GM12878 (cell line): Measurements from ENCODE around the gene RAD21L1. TPM values are rescaled to one million over a fixed set of nuclear protein-coding genes. Genes with fewer than 3 reads are reported as not detected.

Experiments
- ATAC-seq: fragments of 200-7000 bp; cut with Tn5 transposase; 3 replicates; pipeline ENCODE4 v1.9.1; 2020; ENCODE audit warnings: mild to moderate bottlenecking, moderate library complexity
- BruUV-seq: library from RNA; stranded (reverse); fragments of 400-500 nt; replicated peaks from 2 replicates; lab custom pipeline; 2021; lab: Mats Ljungman, UMichigan
- CTCF ChIA-PET: fragments of 300-600 bp; sonication (Branson Sonifier 250); formaldehyde crosslinking; extraction: SDS; loops from one replicate; lab custom pipeline; 2021; ENCODE audit warnings: inconsistent platforms; lab: Yijun Ruan, JAX
- POLR2A ChIA-PET: fragments of 350-600 bp; formaldehyde crosslinking; extraction: SDS; loops from one replicate; lab custom pipeline; 2021; ENCODE audit warnings: inconsistent platforms; lab: Charles Lee
- RAD21 ChIA-PET: fragments of 300-600 bp; sonication (Branson Sonifier 250); formaldehyde crosslinking; loops from one replicate; lab custom pipeline; 2023; ENCODE audit warnings: antibody characterized with exemption; ENCODE audit not compliant: unreplicated experiment; lab: Charles Lee
- SMC1A ChIA-PET: fragments of 300-600 bp; sonication (Branson Sonifier 250); formaldehyde crosslinking; loops from one replicate; lab custom pipeline; 2023; ENCODE audit not compliant: unreplicated experiment, uncharacterized antibody; lab: Charles Lee
- DNase-seq: peaks from one replicate; pipeline ENCODE4 v3.0.0-alpha.2; 2011; ENCODE audit warnings: low read depth, low spot score
- FAIRE-seq: peaks from 3 replicates; lab custom pipeline; 2011; peaks lifted over from hg19 to GRCh38; lab: Jason Lieb, UNC
- H2AFZ ChIP-seq: 2 replicates; pipeline ENCODE4 v1.6.0; 2011; ENCODE audit warnings: low read depth, low read length, control low read depth; ENCODE audit not compliant: control insufficient read depth
- H3K27ac ChIP-seq: 2 replicates; pipeline ENCODE4 v1.5.1; 2011; ENCODE audit warnings: control low read depth; ENCODE audit not compliant: control insufficient read depth, insufficient read depth
- H3K27me3 ChIP-seq, 2 experiments: replicated peaks in 1 of 2; 2 replicates each; pipeline versions ENCODE4 v1.6.0 to v1.6.1; 2011; ENCODE audit warnings: low read length in 1 of 2; ENCODE audit not compliant: control insufficient read depth in 2 of 2, insufficient read depth in 2 of 2
- H3K36me3 ChIP-seq, 2 experiments: 2 replicates each; pipeline ENCODE4 v1.5.1; 2011; ENCODE audit warnings: low read length in 1 of 2; ENCODE audit not compliant: control insufficient read depth in 2 of 2, insufficient read depth in 2 of 2
- H3K4me1 ChIP-seq: 2 replicates; pipeline ENCODE4 v1.6.1; 2011; ENCODE audit warnings: mild to moderate bottlenecking, low read length, moderate library complexity, mixed read lengths; ENCODE audit not compliant: control insufficient read depth, insufficient read depth
- H3K4me2 ChIP-seq: 2 replicates; pipeline ENCODE4 v1.6.0; 2011; ENCODE audit warnings: control low read depth; ENCODE audit not compliant: control insufficient read depth, insufficient read depth
- H3K4me3 ChIP-seq: fragments of 200-600 bp; sonication (generic); 2 replicates; pipeline ENCODE4 v1.5.1; 2016
- H3K79me2 ChIP-seq: 2 replicates; pipeline ENCODE4 v1.6.0; 2011; ENCODE audit warnings: low read length; ENCODE audit not compliant: control insufficient read depth, insufficient read depth
- H3K9ac ChIP-seq: 2 replicates; pipeline ENCODE4 v1.8.0; 2011; ENCODE audit warnings: low read length, control low read depth, mixed read lengths; ENCODE audit not compliant: control insufficient read depth, insufficient read depth
- H3K9me3 ChIP-seq: replicated peaks from 3 replicates; pipeline ENCODE4 v1.5.1; 2011; ENCODE audit warnings: mild to moderate bottlenecking, low read length; ENCODE audit not compliant: control insufficient read depth, insufficient read depth
- H4K20me1 ChIP-seq: 2 replicates; pipeline ENCODE4 v1.6.0; 2011; ENCODE audit not compliant: control insufficient read depth, insufficient read depth
- FOS ChIP-seq: IDR thresholded peaks from 3 replicates; pipeline ENCODE4 v1.6.1; 2011; ENCODE audit warnings: borderline replicate concordance; ENCODE audit not compliant: insufficient read length; ENCODE audit errors: extremely low read depth
- IKZF1 ChIP-seq: fragments of 450-650 bp; conservative IDR thresholded peaks from 2 replicates; pipeline ENCODE4 v1.6.1; 2017; ENCODE audit warnings: antibody characterized with exemption, mild to moderate bottlenecking
- MYC ChIP-seq: IDR thresholded peaks from 2 replicates; pipeline ENCODE4 v1.6.1; 2011; ENCODE audit warnings: mild to moderate bottlenecking, low read length, moderate library complexity, inconsistent platforms; ENCODE audit not compliant: insufficient read depth, insufficient replicate concordance, insufficient read length, severe bottlenecking
- RBBP5 ChIP-seq: fragments of 200-600 bp; sonication (generic); conservative IDR thresholded peaks from 2 replicates; pipeline ENCODE4 v1.6.1; 2016
- STAT3 ChIP-seq: IDR thresholded peaks from 2 replicates; pipeline ENCODE4 v1.6.1; 2011; ENCODE audit warnings: low read depth, low read length, improper control_type of control experiment
- SUZ12 ChIP-seq: fragments of 200-600 bp; sonication (generic); IDR thresholded peaks from one replicate; pipeline ENCODE4 v1.6.1; 2018; ENCODE audit warnings: antibody characterized with exemption, mild to moderate bottlenecking; ENCODE audit not compliant: unreplicated experiment
- WGBS: methylation state at CpG from one replicate; pipeline ENCODE4 v1.1.6; 2016; ENCODE audit warnings: low lambda C conversion rate; ENCODE audit not compliant: insufficient replicate concordance, insufficient coverage; ENCODE audit errors: missing lambda C conversion rate; 5-methylcytosine and 5-hydroxymethylcytosine counted together
- in situ Hi-C: fragments of 300-500 bp; cut with MboI; formaldehyde crosslinking; loops from 9 replicates; pipeline ENCODE4 v1.14.3; 2018; ENCODE audit warnings: mixed read lengths
- intact Hi-C: fragments of 100-400 bp; cut with micrococcal nuclease; formaldehyde crosslinking; loops from one replicate; pipeline ENCODE4 v1.14.2; 2022; ENCODE audit not compliant: unreplicated experiment
- polyA plus RNA-seq, 11 experiments: library from polyadenylated mRNA; depleted of rRNA in 4 of 11; unstranded in 6 of 11; stranded (reverse) in 5 of 11; fragments of >200 nt; fragmentation: Nextera tagmentation in 4 of 11; fragmentation: Illumina TruSeq in 1 of 11; extraction: Ambion mirVana in 4 of 11; extraction: Trizol in 1 of 11; gene quantifications; 1 replicate in 1 of 11; 2 replicates in 10 of 11; pipeline versions ENCODE4 v1.2.1 to v1.2.3, GENCODE V29; 2011 to 2016; ENCODE audit warnings: inconsistent platforms in 2 of 11, missing spikeins in 2 of 11, low read depth in 1 of 11
- total RNA-seq, 4 experiments: library from RNA; depleted of rRNA in 3 of 4; stranded (reverse); fragments of >200 nt in 3 of 4; fragmentation: Illumina TruSeq in 1 of 4; extraction: Trizol in 1 of 4; gene quantifications; 2 replicates each; pipeline versions ENCODE4 v1.2.1 to v1.2.3, GENCODE V29; 2013 to 2021
- TF ChIP-seq, protein P1 (sequence below): IDR thresholded peaks from 2 replicates; pipeline ENCODE4 v1.6.1; 2012; ENCODE audit warnings: low read depth, low read length, improper control_type of control experiment
- TF ChIP-seq, protein P2 (sequence below): fragments of 450-650 bp; IDR thresholded peaks from 2 replicates; pipeline ENCODE4 v1.6.1; 2017; ENCODE audit warnings: low read depth, mild to moderate bottlenecking, moderate library complexity

Gene RAD21L1
- total and polyA plus RNA-seq, 10 of the 15 experiments (the other 5 are each of a cell fraction or from before 2014, with no cell fraction given), result not detected

DNA sequence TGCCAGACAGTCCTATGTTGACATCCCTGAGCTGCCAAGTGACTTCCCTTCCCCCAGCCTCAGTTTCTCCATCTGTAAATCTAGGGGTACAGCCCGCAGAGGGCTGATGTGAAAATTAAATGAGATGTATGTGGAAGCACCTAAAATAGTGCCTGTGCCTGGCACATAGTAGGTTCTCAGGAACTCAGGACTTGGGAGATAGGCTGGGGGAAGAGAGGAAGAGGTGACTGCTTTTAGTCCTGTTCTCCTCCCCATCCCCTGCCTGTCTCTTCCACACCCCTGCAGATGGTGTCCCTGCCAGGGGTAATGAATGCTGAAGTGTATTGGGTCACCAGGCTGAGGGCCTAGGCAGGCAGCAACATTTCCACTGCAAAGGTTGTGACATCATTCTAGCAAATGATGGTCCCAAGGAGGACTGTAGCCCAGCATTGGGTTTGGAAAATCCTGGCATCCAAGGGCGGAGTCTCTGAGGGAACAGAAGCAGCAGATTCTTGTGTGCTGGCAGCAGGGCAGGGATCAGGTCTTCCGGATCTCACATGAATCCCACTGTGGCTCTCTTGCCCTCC lies 42.0 kb downstream of the RAD21L1 start:
- Histone ChIP-seq H3K27ac (no peak overlapping the region), H3K4me3 (no peak overlapping the region), H3K27me3 (peaks cover 3 to 10% of the 10 kb centered on the region in 2 experiments), H3K9me3 (no peaks in the 10 kb centered on the region; the same call in 2 of the 3 replicates), H4K20me1 (no peaks in the 10 kb centered on the region), H3K36me3 (no peaks in the 10 kb centered on the region), H2AFZ (no peak overlapping the region), H3K4me1 (no peaks in the 10 kb centered on the region), H3K4me2 (no peak overlapping the region), H3K9ac (no peak overlapping the region), H3K79me2 (no peaks in the 10 kb centered on the region)
- CTCF ChIA-PET, result no interaction called here
- in situ Hi-C loops, result no loop called here
- SMC1A ChIA-PET, result no interaction called here
- BruUV-seq, result no TSS peak
- FAIRE-seq (no peak), ATAC-seq (no peak), DNase-seq (no peak)
- WGBS, result 38% methylated on average over 3 of the region's 3 CpGs
- TF ChIP-seq, protein P1, sequence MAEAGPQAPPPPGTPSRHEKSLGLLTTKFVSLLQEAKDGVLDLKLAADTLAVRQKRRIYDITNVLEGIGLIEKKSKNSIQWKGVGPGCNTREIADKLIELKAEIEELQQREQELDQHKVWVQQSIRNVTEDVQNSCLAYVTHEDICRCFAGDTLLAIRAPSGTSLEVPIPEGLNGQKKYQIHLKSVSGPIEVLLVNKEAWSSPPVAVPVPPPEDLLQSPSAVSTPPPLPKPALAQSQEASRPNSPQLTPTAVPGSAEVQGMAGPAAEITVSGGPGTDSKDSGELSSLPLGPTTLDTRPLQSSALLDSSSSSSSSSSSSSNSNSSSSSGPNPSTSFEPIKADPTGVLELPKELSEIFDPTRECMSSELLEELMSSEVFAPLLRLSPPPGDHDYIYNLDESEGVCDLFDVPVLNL, result no peak
- TF ChIP-seq STAT3 (no peak), FOS (no peak), MYC (no peak), SUZ12 (no peak), RBBP5 (no peak), IKZF1 (no peak)
- TF ChIP-seq, protein P2, sequence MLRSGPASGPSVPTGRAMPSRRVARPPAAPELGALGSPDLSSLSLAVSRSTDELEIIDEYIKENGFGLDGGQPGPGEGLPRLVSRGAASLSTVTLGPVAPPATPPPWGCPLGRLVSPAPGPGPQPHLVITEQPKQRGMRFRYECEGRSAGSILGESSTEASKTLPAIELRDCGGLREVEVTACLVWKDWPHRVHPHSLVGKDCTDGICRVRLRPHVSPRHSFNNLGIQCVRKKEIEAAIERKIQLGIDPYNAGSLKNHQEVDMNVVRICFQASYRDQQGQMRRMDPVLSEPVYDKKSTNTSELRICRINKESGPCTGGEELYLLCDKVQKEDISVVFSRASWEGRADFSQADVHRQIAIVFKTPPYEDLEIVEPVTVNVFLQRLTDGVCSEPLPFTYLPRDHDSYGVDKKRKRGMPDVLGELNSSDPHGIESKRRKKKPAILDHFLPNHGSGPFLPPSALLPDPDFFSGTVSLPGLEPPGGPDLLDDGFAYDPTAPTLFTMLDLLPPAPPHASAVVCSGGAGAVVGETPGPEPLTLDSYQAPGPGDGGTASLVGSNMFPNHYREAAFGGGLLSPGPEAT, result no peak
- intact Hi-C loops, result no loop called here
- RAD21 ChIA-PET, result no interaction called here
- POLR2A ChIA-PET, result no interaction called here
